T-helper 2 cell treated with Interferon-gamma antibody and Interleukin-4, amounts not matched to agents 5 μg/mL and 100 μg/mL, for 36 hours (primary cell): Measurements from ENCODE around the gene LAMA4.

ENCODE experiments used
- DNase-seq: peaks from one replicate; pipeline ENCODE4 v3.0.0; 2021; ENCODE audit warnings: low spot score
- H3K27ac Mint-ChIP-seq: one replicate; pipeline ENCODE4 v1.8.0; 2021; ENCODE audit warnings: mild to moderate bottlenecking, mixed read lengths
- H3K27me3 Mint-ChIP-seq: one replicate; pipeline ENCODE4 v1.8.0; 2021; ENCODE audit warnings: low read depth, mixed read lengths
- H3K36me3 Mint-ChIP-seq: one replicate; pipeline ENCODE4 v1.8.0; 2021; ENCODE audit warnings: low read depth, mixed read lengths
- H3K4me1 Mint-ChIP-seq: one replicate; pipeline ENCODE4 v1.8.0; 2021; ENCODE audit warnings: low read depth, mixed read lengths
- H3K4me3 Mint-ChIP-seq: one replicate; pipeline ENCODE4 v1.8.0; 2022; ENCODE audit warnings: mild to moderate bottlenecking, moderate library complexity, mixed read lengths
- H3K9me3 Mint-ChIP-seq: one replicate; pipeline ENCODE4 v1.8.0; 2021; ENCODE audit warnings: mixed read lengths

Gene LAMA4

DNA sequence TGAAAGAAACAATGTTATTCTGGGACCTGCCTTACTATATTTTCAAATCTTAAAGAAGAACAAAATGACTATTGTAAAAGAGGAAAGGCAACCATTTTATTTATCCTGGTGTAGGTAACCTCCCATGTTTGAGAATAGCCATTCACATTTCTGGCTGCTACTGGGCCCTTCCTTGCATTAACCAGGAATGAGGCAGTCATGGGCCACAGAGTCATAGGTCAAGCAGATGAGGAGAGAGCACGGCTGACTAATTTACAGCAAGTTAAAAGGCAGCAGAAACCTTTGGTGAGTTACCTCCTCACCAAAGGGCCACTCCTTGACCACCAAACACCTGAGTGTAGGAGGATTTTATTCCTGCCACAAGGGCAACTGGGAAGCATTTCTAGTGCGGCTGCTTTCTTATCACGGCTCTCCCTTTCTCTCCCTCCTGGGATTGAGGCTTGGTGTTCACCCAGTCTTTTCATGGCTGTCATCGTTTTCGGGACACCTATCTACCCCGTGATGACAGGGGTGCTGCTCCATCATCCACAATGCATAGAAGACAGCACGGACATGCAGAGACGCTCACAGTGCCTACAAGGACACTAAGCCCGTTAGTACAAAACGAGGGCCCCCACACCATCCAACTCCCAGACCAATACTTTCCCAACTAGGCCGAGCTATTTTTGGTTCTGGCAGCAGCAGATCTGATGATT lies 4.4 kb upstream of the LAMA4 start:
- Mint-ChIP-seq H3K4me3 (no peak overlapping the region), H3K36me3 (no peaks in the 10 kb centered on the region), H3K27me3 (peaks cover 55% of the 10 kb centered on the region), H3K9me3 (no peaks in the 10 kb centered on the region), H3K4me1 (peaks cover 2% of the 10 kb centered on the region), H3K27ac (no peak overlapping the region)
- no peak for DNase-seq

DNA sequence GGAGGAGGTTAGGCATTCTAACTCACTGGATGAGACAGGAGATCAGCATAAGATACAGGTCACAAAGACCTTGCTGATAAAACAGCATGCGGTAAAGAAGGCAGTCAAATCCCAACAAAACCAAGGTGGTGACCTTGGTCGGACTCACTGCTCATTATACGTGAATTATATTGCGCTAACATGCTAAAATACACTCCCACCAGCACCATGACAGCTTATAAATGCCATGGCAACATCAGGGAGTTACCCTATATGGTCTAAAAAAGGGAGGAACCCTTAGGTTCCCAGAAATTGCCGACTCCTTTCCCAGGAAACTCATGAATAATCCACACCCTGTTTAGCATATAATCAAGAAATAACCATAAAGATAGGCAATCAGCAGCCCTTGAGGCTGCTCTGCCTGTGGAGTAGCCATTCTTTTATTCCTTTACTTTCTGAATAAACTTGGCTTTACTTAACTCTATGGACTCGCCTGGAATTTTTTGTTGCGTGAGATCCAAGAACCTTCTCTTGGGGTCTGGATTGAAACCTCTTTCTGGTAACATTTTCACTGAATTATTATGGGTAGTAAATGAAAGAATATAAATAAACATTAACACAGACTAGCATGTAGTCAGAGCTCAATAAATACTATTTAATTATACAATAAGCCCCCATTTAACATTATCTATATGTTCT lies 3.0 kb upstream of the LAMA4 start:
- H3K27ac Mint-ChIP-seq: no peak overlapping the region
- no peaks in the 10 kb centered on the region for H3K9me3 Mint-ChIP-seq
- no peaks in the 10 kb centered on the region for H3K36me3 Mint-ChIP-seq
- no peak overlapping the region for H3K4me3 Mint-ChIP-seq
- DNase-seq: no peak
- H3K4me1 Mint-ChIP-seq: peaks cover 7% of the 10 kb centered on the region
- H3K27me3 Mint-ChIP-seq: peaks cover 56% of the 10 kb centered on the region

DNA sequence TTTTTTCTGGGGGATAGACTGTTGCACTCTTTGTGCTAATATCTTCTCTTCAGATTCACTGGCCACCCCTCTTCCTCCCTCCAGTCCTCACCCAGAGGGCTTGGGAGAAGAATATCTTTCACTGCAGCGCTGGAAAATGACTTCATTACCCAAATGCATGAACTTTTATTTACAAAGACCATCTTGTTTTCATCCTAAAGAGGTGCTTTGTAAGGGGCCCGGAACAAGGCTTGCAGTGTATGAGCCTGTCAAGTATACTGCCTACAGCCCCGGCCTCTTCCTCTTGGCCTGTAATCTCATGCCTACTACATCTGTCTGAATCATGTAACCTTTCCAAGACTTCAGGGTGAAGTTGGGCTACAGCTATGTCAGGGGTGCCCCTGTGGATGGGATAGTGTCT lies 554 bp upstream of the LAMA4 start:
- DNase-seq: no peak
- H3K27me3 Mint-ChIP-seq: peaks cover 69% of the 10 kb centered on the region
- no peaks in the 10 kb centered on the region for H3K9me3 Mint-ChIP-seq
- no peaks in the 10 kb centered on the region for H3K36me3 Mint-ChIP-seq
- H3K27ac Mint-ChIP-seq: no peak overlapping the region
- H3K4me1 Mint-ChIP-seq: peaks cover 7% of the 10 kb centered on the region
- no peak overlapping the region for H3K4me3 Mint-ChIP-seq

DNA sequence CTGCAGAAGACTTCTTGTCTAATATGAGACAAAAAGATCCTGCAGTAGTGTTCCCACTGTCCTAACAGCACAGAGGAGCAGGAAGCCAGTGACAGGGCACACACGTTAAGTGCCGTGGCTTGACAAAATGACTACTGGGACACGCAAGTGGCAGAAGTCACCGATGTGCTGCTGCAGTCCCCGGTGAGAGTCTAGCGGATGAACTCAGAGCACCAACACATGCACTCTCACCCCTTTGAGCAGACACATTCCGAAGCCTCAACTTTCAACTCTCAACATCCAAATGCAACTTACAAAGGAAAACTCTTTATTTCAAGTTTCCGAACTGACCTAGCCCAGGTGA lies 898 bp downstream of the LAMA4 start:
- Mint-ChIP-seq H3K27me3 (peaks cover 77% of the 10 kb centered on the region), H3K36me3 (no peaks in the 10 kb centered on the region), H3K9me3 (no peaks in the 10 kb centered on the region), H3K27ac (no peak overlapping the region), H3K4me3 (peak overlapping the region; percentile 68), H3K4me1 (peaks cover 7% of the 10 kb centered on the region)
- DNase-seq: no peak

DNA sequence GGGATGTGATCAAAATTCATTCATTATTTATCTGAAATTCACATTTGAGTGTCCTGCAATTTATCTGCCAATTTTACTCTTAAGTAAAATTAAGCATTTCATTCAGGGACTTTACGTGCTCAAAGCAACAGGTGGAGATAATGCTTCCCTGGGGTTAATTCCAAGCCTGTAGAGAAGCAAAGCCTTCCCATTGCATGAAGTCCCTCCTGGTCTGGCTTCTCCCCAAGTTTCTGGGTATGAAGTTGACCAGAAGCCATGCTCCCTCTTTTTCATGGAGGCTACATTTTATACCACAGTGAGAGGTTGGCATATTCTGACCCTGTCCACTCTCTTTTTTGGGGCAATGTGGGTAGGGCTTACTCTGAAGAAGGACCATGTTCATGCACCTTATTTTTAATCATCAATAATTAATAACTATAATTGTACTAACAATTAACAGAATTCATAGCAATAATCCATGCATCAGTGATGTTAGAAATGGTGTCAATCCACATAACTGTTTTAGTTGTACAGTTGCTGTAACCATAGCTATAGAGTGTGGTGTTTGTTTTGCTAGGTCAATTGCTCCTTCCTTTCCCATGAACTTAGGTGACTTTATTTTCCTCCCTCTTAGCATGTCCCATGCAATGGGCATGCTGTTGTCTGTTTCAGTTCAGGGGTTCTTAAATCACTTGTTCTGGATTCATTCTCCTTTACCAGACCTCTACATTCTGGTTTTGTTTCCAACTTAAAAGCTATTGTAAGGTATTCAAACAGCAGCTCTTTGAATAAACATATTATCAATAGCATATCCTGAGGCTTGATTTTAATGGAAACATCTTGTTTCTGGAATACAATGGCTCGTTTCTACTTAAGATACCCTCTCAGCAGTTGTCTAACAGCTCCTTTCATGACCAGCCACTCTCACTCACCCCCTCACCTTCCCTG lies 1.5 kb downstream of the LAMA4 start:
- no peaks in the 10 kb centered on the region for H3K36me3 Mint-ChIP-seq
- peaks cover 7% of the 10 kb centered on the region for H3K4me1 Mint-ChIP-seq
- peaks cover 75% of the 10 kb centered on the region for H3K27me3 Mint-ChIP-seq
- no peaks in the 10 kb centered on the region for H3K9me3 Mint-ChIP-seq
- peak overlapping the region; percentile 68 for H3K4me3 Mint-ChIP-seq
- no peak for DNase-seq
- no peak overlapping the region for H3K27ac Mint-ChIP-seq

- H3K4me3 Mint-ChIP-seq: no peak overlapping the region
- no peak overlapping the region for H3K27ac Mint-ChIP-seq
- H3K36me3 Mint-ChIP-seq: no peaks in the 10 kb centered on the region
- no peak for DNase-seq
- H3K27me3 Mint-ChIP-seq: peaks cover 77% of the 10 kb centered on the region
- H3K4me1 Mint-ChIP-seq: peaks cover 7% of the 10 kb centered on the region
- H3K9me3 Mint-ChIP-seq: no peaks in the 10 kb centered on the region
These were observed 3.0 kb downstream of the LAMA4 start for GRCh38 chr6:112251171-112251875.

DNA sequence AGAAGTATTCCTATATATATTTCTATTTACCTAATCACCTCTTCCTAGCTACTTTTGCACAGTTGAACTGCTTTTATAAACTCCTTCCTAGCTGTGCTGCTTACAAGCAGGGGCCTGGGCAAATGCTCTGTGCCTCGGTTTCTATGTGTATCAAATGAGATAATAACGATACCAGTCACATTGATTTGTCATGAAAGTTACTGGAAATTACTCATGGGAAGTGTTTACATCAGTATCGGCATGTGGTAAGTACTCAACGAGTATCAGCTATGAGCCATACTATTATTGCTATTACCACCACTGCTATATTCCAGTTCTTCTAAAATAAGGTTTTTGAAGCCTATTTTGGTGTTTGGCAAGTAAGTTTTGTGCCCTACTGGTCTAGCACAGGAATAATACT lies 4.9 kb downstream of the LAMA4 start:
- H3K27ac Mint-ChIP-seq: no peak overlapping the region
- H3K9me3 Mint-ChIP-seq: no peaks in the 10 kb centered on the region
- H3K27me3 Mint-ChIP-seq: peaks cover 72% of the 10 kb centered on the region
- H3K36me3 Mint-ChIP-seq: no peaks in the 10 kb centered on the region
- peaks cover 7% of the 10 kb centered on the region for H3K4me1 Mint-ChIP-seq
- DNase-seq: no peak
- no peak overlapping the region for H3K4me3 Mint-ChIP-seq

GRCh38 chr6:112247275-112247674 lies 7.1 kb downstream of the LAMA4 start:
- Mint-ChIP-seq H3K4me1 (peaks cover 7% of the 10 kb centered on the region), H3K27me3 (peaks cover 65% of the 10 kb centered on the region), H3K4me3 (no peak overlapping the region), H3K27ac (no peak overlapping the region), H3K36me3 (no peaks in the 10 kb centered on the region), H3K9me3 (no peaks in the 10 kb centered on the region)
- DNase-seq: no peak

GRCh38 chr6:112245511-112246203 lies 8.7 kb downstream of the LAMA4 start:
- H3K4me3 Mint-ChIP-seq: no peak overlapping the region
- H3K27ac Mint-ChIP-seq: no peak overlapping the region
- H3K4me1 Mint-ChIP-seq: peaks cover 17% of the 10 kb centered on the region
- no peak for DNase-seq
- peaks cover 53% of the 10 kb centered on the region for H3K27me3 Mint-ChIP-seq
- no peaks in the 10 kb centered on the region for H3K9me3 Mint-ChIP-seq
- no peaks in the 10 kb centered on the region for H3K36me3 Mint-ChIP-seq

- H3K36me3 Mint-ChIP-seq: no peaks in the 10 kb centered on the region
- DNase-seq: no peak
- H3K4me3 Mint-ChIP-seq: no peak overlapping the region
- H3K27ac Mint-ChIP-seq: no peak overlapping the region
- H3K27me3 Mint-ChIP-seq: peaks cover 45% of the 10 kb centered on the region
- H3K9me3 Mint-ChIP-seq: no peaks in the 10 kb centered on the region
- H3K4me1 Mint-ChIP-seq: peaks cover 17% of the 10 kb centered on the region
These were observed 10.2 kb downstream of the LAMA4 start for GRCh38 chr6:112243861-112244827.

DNA sequence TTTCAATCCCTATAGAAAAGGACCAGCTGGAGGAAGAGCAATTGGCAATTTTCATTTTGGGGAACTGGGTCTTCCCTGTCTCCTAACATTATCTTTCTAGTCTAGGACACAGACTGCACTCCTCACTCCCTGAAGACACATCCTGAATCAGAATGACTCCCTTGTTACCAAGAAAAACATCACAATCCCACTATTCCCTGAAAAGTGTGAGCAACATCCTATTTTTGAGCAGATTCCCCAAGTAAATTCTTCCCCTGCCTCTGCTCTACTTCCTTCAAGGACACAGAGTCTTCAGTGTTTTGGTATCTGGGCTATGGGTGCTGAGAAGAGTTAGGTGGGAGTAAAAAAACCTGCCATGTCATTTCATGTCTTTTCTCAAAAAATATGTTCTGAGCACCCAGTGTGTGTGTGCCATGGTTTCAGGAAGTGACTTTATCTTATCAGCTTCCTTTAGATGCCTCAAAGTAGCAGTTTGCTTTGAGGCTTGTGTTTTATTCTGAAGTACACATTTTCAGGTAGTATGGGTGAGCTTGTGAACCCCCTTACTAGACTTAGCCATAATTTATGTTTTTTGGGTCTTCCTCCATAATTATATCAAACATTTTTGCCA lies 12.4 kb downstream of the LAMA4 start:
- H3K9me3 Mint-ChIP-seq: no peaks in the 10 kb centered on the region
- H3K27me3 Mint-ChIP-seq: peaks cover 43% of the 10 kb centered on the region
- H3K4me1 Mint-ChIP-seq: peaks cover 17% of the 10 kb centered on the region
- peak overlapping the region; percentile 22 for H3K4me3 Mint-ChIP-seq
- H3K36me3 Mint-ChIP-seq: no peaks in the 10 kb centered on the region
- H3K27ac Mint-ChIP-seq: no peak overlapping the region
- no peak for DNase-seq

- no peaks in the 10 kb centered on the region for H3K36me3 Mint-ChIP-seq
- no peak overlapping the region for H3K4me3 Mint-ChIP-seq
- DNase-seq: no peak
- no peaks in the 10 kb centered on the region for H3K9me3 Mint-ChIP-seq
- H3K4me1 Mint-ChIP-seq: peaks cover 31% of the 10 kb centered on the region
- no peak overlapping the region for H3K27ac Mint-ChIP-seq
- peaks cover 57% of the 10 kb centered on the region for H3K27me3 Mint-ChIP-seq
These were observed 16.8 kb downstream of the LAMA4 start for GRCh38 chr6:112237595-112237994.
